SK-N-SH (cell line): Measurements from ENCODE around the gene COL8A2.

Experiments used
- CTCF ChIP-seq: fragments of 200-600 bp; sonication (generic); IDR thresholded peaks from 2 replicates; pipeline ENCODE4 v1.6.1; 2017; ENCODE audit warnings: antibody characterized with exemption, mild to moderate bottlenecking, moderate library complexity
- PBX3 ChIP-seq: IDR thresholded peaks from 2 replicates; pipeline ENCODE4; 2012
- POLR2AphosphoS5 ChIP-seq: IDR thresholded peaks from 2 replicates; pipeline ENCODE4 v1.6.1; 2012; ENCODE audit warnings: low read depth, low read length
- RAD21 ChIP-seq: IDR thresholded peaks from 2 replicates; pipeline ENCODE4 v1.6.1; 2012; ENCODE audit warnings: mild to moderate bottlenecking, low read length
- SIN3A ChIP-seq: IDR thresholded peaks from 2 replicates; pipeline ENCODE4 v1.6.1; 2012; ENCODE audit warnings: low read depth, mild to moderate bottlenecking, low read length, moderate library complexity, borderline replicate concordance
- TAF1 ChIP-seq: IDR thresholded peaks from 2 replicates; pipeline ENCODE4 v1.6.1; 2012; ENCODE audit warnings: low read depth, mild to moderate bottlenecking, low read length, moderate library complexity, borderline replicate concordance

GRCh38 chr1:36160388-36160948 lies 35.4 kb upstream of the COL8A2 start:
- no peak for TF ChIP-seq CTCF
- TF ChIP-seq SIN3A, result no peak
- TF ChIP-seq TAF1, result no peak
- TF ChIP-seq RAD21, result no peak
- TF ChIP-seq PBX3, result no peak
- no peak for TF ChIP-seq POLR2AphosphoS5
